Purkinje cell (primary cell): ENCODE results near the gene ARFGAP2. TPM values are rescaled to one million over a fixed set of nuclear protein-coding genes. Genes with fewer than 3 reads are reported as not detected.

Experiments
- polyA plus RNA-seq: library from polyadenylated mRNA; unstranded; fragments of >200 nt; fragmentation: Nextera tagmentation; gene quantifications from 2 replicates; pipeline ENCODE4 v1.2.1, GENCODE V29; 2014

Gene ARFGAP2
- polyA plus RNA-seq = 26.6 and 29.3 TPM in 2 replicates

DNA sequence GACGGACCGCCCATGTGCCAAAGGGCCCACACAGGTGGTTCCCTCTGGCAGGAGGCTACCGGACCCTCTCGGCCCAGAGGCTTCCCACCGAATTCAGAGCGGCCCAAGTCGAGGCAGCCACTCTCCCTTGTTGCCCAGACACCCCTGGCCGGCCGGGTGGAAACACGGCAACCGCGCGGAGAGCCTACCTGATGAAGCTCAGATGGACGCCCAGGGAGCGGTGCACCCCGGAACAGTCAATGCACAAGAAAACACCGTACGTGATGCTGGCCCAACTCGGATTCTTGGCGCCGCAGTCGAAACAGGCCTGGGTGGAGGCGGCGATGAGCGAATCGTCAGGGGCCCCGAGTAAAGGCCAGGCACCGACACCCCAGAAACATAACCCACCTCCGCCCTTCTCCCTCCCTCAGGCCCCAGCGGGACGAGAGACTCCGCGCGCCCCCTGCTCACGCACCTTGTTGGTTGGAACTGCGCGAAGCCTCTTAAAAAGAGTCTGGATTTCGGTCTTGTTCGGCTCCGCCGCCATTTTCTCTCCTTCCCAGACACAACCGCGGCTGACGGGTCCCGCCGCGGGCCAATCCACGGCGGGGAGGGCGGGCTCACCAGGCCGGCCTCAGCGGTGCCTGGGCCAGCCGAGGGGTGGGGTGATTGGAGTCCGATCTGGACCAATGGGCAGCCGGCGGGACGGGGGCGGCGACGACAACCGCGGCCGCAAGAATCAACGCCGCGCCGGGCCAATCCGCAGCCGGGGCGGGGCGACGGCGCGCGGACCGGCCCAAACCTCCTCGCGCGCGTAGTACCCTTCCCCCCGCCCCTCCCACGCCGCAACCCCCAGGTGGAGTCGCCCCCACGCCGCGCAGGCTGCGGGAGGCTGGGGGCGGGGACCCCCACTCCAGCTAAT, at the start of gene ARFGAP2:
Gene ARFGAP2 (minus strand): TSS at position 552 of the 901 bp plus-strand sequence. CDS start 26 bp downstream, at position 526.

DNA sequence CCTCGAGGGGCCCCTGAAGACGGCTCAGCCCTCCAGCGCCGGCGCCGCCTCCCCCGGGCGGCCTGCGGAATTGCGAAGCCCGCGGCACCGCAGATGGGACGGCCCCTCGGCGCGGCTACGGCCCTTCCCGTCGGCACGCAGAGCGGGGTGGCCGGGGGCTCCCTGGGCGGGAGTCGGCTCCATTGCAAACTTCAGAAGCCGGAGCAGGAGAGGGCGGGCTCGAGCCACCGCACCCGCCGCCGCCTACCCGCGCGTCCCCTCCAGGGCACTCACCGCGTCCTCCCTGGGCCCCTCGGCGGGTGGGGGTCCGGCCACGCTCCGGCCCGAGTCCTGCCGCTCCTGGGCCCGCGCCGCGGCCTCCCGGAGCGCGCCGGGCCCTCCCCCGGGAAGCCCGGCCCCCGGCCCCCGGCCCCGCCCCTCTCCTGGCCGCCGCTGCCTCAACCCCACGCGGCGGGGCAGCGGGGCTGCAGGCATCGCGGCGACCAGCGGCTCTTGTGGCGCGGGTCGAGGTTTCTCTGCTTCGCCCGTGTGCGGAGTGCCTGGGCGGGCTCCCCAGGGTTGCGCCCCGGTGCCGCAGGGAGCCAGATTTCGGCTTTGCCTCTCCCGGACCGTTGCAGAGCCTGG, 9.5 kb upstream of the ARFGAP2 start, which contains the start of gene PACSIN3:
Gene PACSIN3 (minus strand): TSS at position 359 of the 624 bp plus-strand sequence. CDS start 3,707 bp downstream, outside the sequence.

Other genes with a start within 250 kb of the ARFGAP2 start
- 56.7 and 75.9 TPM in 2 replicates for gene CSTPP1, start 240.1 kb downstream of the ARFGAP2 start, polyA plus RNA-seq
- gene PACSIN3, start 9.6 kb upstream of the ARFGAP2 start, polyA plus RNA-seq = 0.38 TPM in 1 of 2 replicates, not detected in the other
- gene DDB2, start 38.1 kb upstream of the ARFGAP2 start, polyA plus RNA-seq = 1.1 and 7.8 TPM in 2 replicates
- 8.5 and 8.7 TPM in 2 replicates for gene ACP2, start 71.9 kb upstream of the ARFGAP2 start, polyA plus RNA-seq
- gene NR1H3, start 81.1 kb upstream of the ARFGAP2 start, polyA plus RNA-seq = 9.9 and 16.0 TPM in 2 replicates
- gene MADD, start 93.3 kb upstream of the ARFGAP2 start, polyA plus RNA-seq = 7.9 and 10.7 TPM in 2 replicates
- 0.08 TPM in 1 of 2 replicates, not detected in the other for gene MYBPC3, start 175.8 kb upstream of the ARFGAP2 start, polyA plus RNA-seq
- not detected in 2 replicates for gene SPI1, start 201.7 kb upstream of the ARFGAP2 start, polyA plus RNA-seq
- 1.6 and 2.9 TPM in 2 replicates for gene SLC39A13, start 231.7 kb upstream of the ARFGAP2 start, polyA plus RNA-seq
- 72.9 and 74.2 TPM in 2 replicates for gene PSMC3, start 249.6 kb upstream of the ARFGAP2 start, polyA plus RNA-seq